HepG2 (cell line): ENCODE data around the gene TRAIP. TPM values are rescaled to one million over a fixed set of nuclear protein-coding genes. Genes with fewer than 3 reads are reported as not detected.

Source experiments
- CREB3 ChIP-seq: sonication (generic); formaldehyde crosslinking; IDR thresholded peaks from 2 replicates; pipeline ENCODE4 v1.5.0; 2020; ENCODE audit warnings: missing genetic modification reagents
- ETS1 ChIP-seq: sonication (generic); formaldehyde crosslinking; IDR thresholded peaks from 2 replicates; pipeline ENCODE4 v1.4.0; 2020; ENCODE audit warnings: missing genetic modification reagents
- HBP1 ChIP-seq: IDR thresholded peaks from 2 replicates; pipeline ENCODE4 v1.6.1; 2016; ENCODE audit warnings: low read depth, control low read depth
- JUNB ChIP-seq: sonication (generic); formaldehyde crosslinking; IDR thresholded peaks from 2 replicates; pipeline ENCODE4 v1.8.0; 2022; ENCODE audit warnings: missing genetic modification reagents, mild to moderate bottlenecking, borderline replicate concordance
- MAX ChIP-seq: IDR thresholded peaks from 2 replicates; pipeline ENCODE4 v1.6.1; 2012; ENCODE audit warnings: inconsistent platforms
- MNT ChIP-seq: fragments of 450-650 bp; IDR thresholded peaks from 2 replicates; pipeline ENCODE4 v1.6.1; 2016
- RXRB ChIP-seq: IDR thresholded peaks from 2 replicates; pipeline ENCODE4 v1.6.1; 2016; ENCODE audit warnings: borderline replicate concordance, missing genetic modification reagents, missing compliant biosample characterization
- SALL2 ChIP-seq: sonication (generic); formaldehyde crosslinking; IDR thresholded peaks from 2 replicates; pipeline ENCODE4 v1.8.1; 2023; ENCODE audit warnings: mild to moderate bottlenecking, missing genetic modification reagents, inconsistent platforms
- SIX1 ChIP-seq: sonication (generic); formaldehyde crosslinking; IDR thresholded peaks from 2 replicates; pipeline ENCODE4 v1.4.0; 2020; ENCODE audit warnings: missing genetic modification reagents, borderline replicate concordance
- SNAPC2 ChIP-seq: sonication (generic); formaldehyde crosslinking; IDR thresholded peaks from 2 replicates; pipeline ENCODE4 v1.8.1; 2022; ENCODE audit warnings: mild to moderate bottlenecking, missing genetic modification reagents
- SRSF1 ChIP-seq: fragments of 200-400 bp; formaldehyde crosslinking; optimal IDR thresholded peaks from 2 replicates; pipeline ENCODE3; 2017; ENCODE audit warnings: mild to moderate bottlenecking, low read depth, low read length, moderate library complexity
- TGIF2 ChIP-seq: IDR thresholded peaks from 2 replicates; pipeline ENCODE4 v1.6.1; 2016; ENCODE audit warnings: control low read depth, missing compliant biosample characterization
- ZBTB1 ChIP-seq: sonication (generic); formaldehyde crosslinking; IDR thresholded peaks from 2 replicates; pipeline ENCODE4 v1.4.0; 2020; ENCODE audit warnings: missing genetic modification reagents, borderline replicate concordance
- ZBTB2 ChIP-seq: sonication (generic); formaldehyde crosslinking; IDR thresholded peaks from 2 replicates; pipeline ENCODE4 v1.8.0; 2022; ENCODE audit warnings: low read depth, missing genetic modification reagents
- ZBTB7A ChIP-seq: sonication (generic); formaldehyde crosslinking; IDR thresholded peaks from 2 replicates; pipeline ENCODE4 v1.8.0; 2022; ENCODE audit warnings: mild to moderate bottlenecking, missing genetic modification reagents
- ZNF12 ChIP-seq: sonication (generic); formaldehyde crosslinking; IDR thresholded peaks from 2 replicates; pipeline ENCODE4 v1.5.0; 2020; ENCODE audit warnings: missing genetic modification reagents
- ZNF263 ChIP-seq: sonication (generic); formaldehyde crosslinking; IDR thresholded peaks from 2 replicates; pipeline ENCODE4 v1.4.0; 2020; ENCODE audit warnings: missing genetic modification reagents
- ZNF282 ChIP-seq: fragments of 450-650 bp; IDR thresholded peaks from 2 replicates; pipeline ENCODE4 v1.6.1; 2018; ENCODE audit not compliant: partially characterized antibody
- ZNF331 ChIP-seq: sonication (generic); formaldehyde crosslinking; IDR thresholded peaks from 2 replicates; pipeline ENCODE4 v1.4.0; 2020; ENCODE audit warnings: missing genetic modification reagents
- ZNF333 ChIP-seq: sonication (generic); formaldehyde crosslinking; IDR thresholded peaks from 2 replicates; pipeline ENCODE4 v1.4.0; 2020; ENCODE audit warnings: mild to moderate bottlenecking, missing genetic modification reagents, borderline replicate concordance
- ZNF546 ChIP-seq: sonication (generic); formaldehyde crosslinking; conservative IDR thresholded peaks from 2 replicates; pipeline ENCODE4 v1.8.1; 2023; ENCODE audit warnings: mild to moderate bottlenecking, missing genetic modification reagents
- ZNF747 ChIP-seq: sonication (generic); formaldehyde crosslinking; IDR thresholded peaks from 2 replicates; pipeline ENCODE4 v1.8.1; 2023; ENCODE audit warnings: missing genetic modification reagents, mild to moderate bottlenecking, borderline replicate concordance
- ZNF781 ChIP-seq: sonication (generic); formaldehyde crosslinking; IDR thresholded peaks from 2 replicates; pipeline ENCODE4 v1.5.1; 2020; ENCODE audit warnings: borderline replicate concordance, mild to moderate bottlenecking, missing genetic modification reagents; ENCODE audit errors: not compliant biosample characterization
- ZNF788 ChIP-seq: sonication (generic); formaldehyde crosslinking; IDR thresholded peaks from 2 replicates; pipeline ENCODE4 v1.5.0; 2020; ENCODE audit warnings: mild to moderate bottlenecking, missing genetic modification reagents, borderline replicate concordance
- polyA plus RNA-seq, 8 experiments: library from polyadenylated mRNA; depleted of rRNA in 3 of 8; stranded (reverse) in 7 of 8; unstranded in 1 of 8; fragments of >200 nt; fragmentation: Illumina TruSeq in 4 of 8; extraction: Trizol in 4 of 8; gene quantifications; 2 replicates each; pipeline versions ENCODE4 v1.2.1 to v1.2.3, GENCODE V29; 2011 to 2016; ENCODE audit warnings: low read depth in 4 of 8, missing spikeins in 1 of 8, mixed read lengths in 1 of 8; ENCODE audit not compliant: insufficient read depth in 1 of 8
- total RNA-seq, 5 experiments: library from RNA; depleted of rRNA; stranded (reverse); fragments of >200 nt; fragmentation: Illumina TruSeq; extraction: Trizol; gene quantifications; 2 replicates each; pipeline ENCODE4 v1.2.3, GENCODE V29; 2016; ENCODE audit warnings: low read depth in 1 of 5

The TRAIP gene
- total and polyA plus RNA-seq, 2 of the 13 experiments (the other 11 are each of a cell fraction or from before 2014, with no cell fraction given): 13.9 to 23.9 TPM

- TF ChIP-seq ZNF546 (CRISPR knock-in tag): 0 out of 2 replicates have a peak, but pooled peaks have one; percentile 44
- no peak for TF ChIP-seq CREB3 (CRISPR knock-in tag)
- TF ChIP-seq ZNF747 (CRISPR knock-in tag): no peak
- no peak for TF ChIP-seq SNAPC2 (CRISPR knock-in tag)
- TF ChIP-seq ZNF781 (CRISPR knock-in tag): no peak
- no peak for TF ChIP-seq SIX1 (CRISPR knock-in tag)
- TF ChIP-seq RXRB (CRISPR knock-in tag): peak; percentile 29; the same call in 1 of the 2 replicates
- no peak for TF ChIP-seq ZNF12 (CRISPR knock-in tag)
- no peak for TF ChIP-seq ZBTB1 (CRISPR knock-in tag)
- peak; percentile 75 for TF ChIP-seq SRSF1
- no peak for TF ChIP-seq MNT
- TF ChIP-seq ZNF263 (CRISPR knock-in tag): no peak; the same call in 1 of the 2 replicates
- TF ChIP-seq ETS1 (CRISPR knock-in tag): no peak
- peak; percentile 50 for TF ChIP-seq TGIF2
- TF ChIP-seq ZBTB2: no peak
- no peak for TF ChIP-seq HBP1 (CRISPR knock-in tag)
- TF ChIP-seq ZNF788: no peak; the same call in 1 of the 2 replicates
- no peak for TF ChIP-seq ZNF333 (CRISPR knock-in tag)
- TF ChIP-seq ZNF331: 0 out of 2 replicates have a peak, but pooled peaks have one; percentile 21
- TF ChIP-seq SALL2 (CRISPR knock-in tag): no peak
- TF ChIP-seq ZBTB7A (CRISPR knock-in tag): 0 out of 2 replicates have a peak, but pooled peaks have one; percentile 30
- TF ChIP-seq ZNF282: no peak
- no peak for TF ChIP-seq JUNB
- peak; percentile 65 for TF ChIP-seq MAX
Measured at GRCh38 chr3:49802719-49803464, 53.5 kb downstream of the TRAIP start, which contains the start of gene INKA1 (continued).
